ENCODE results near the gene KPNA6.
A peak's percentile ranks its signal among the peaks of the same experiment; 100 is the strongest.

The KPNA6 gene

GRCh38 chr1:32199043-32199716, 91.3 kb downstream of the KPNA6 start:
- H3K9ac ChIP-seq (ENCODE audit: low read length): no peak overlapping the region
- no peak overlapping the region for H3K4me2 ChIP-seq (ENCODE audit: low read depth, low read length)
- H2AFZ ChIP-seq (ENCODE audit: low read length): no peak overlapping the region
- H3K4me1 ChIP-seq (ENCODE audit: low read length): peaks cover 52% of the 10 kb centered on the region
- DNase-seq: no peak
- no peaks in the 10 kb centered on the region for H3K79me2 ChIP-seq (ENCODE audit: low read length)
- peaks cover 3% of the 10 kb centered on the region for H3K36me3 ChIP-seq (replicated peaks; ENCODE audit: insufficient read depth, low read length)
- peaks cover 29% of the 10 kb centered on the region for H3F3A ChIP-seq (ENCODE audit: insufficient read depth, low read length)
- H4K20me1 ChIP-seq (ENCODE audit: insufficient read depth, low read length): peaks cover 22% of the 10 kb centered on the region
- no peak overlapping the region for H3K27ac ChIP-seq (ENCODE audit: low read length)
- no peak overlapping the region for H3K4me3 ChIP-seq (ENCODE audit: low read length)
- TF ChIP-seq EZH2 (optimal IDR thresholded peaks at IDR 0.05; ENCODE audit: low read depth, low read length): no peak
- TF ChIP-seq, protein P1, sequence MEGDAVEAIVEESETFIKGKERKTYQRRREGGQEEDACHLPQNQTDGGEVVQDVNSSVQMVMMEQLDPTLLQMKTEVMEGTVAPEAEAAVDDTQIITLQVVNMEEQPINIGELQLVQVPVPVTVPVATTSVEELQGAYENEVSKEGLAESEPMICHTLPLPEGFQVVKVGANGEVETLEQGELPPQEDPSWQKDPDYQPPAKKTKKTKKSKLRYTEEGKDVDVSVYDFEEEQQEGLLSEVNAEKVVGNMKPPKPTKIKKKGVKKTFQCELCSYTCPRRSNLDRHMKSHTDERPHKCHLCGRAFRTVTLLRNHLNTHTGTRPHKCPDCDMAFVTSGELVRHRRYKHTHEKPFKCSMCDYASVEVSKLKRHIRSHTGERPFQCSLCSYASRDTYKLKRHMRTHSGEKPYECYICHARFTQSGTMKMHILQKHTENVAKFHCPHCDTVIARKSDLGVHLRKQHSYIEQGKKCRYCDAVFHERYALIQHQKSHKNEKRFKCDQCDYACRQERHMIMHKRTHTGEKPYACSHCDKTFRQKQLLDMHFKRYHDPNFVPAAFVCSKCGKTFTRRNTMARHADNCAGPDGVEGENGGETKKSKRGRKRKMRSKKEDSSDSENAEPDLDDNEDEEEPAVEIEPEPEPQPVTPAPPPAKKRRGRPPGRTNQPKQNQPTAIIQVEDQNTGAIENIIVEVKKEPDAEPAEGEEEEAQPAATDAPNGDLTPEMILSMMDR (IDR thresholded peaks at IDR 0.05; ENCODE audit: low read length): no peak
- H3K27me3 ChIP-seq (replicated peaks; ENCODE audit: insufficient read depth, low read length): 0 out of 2 replicates have a peak, but pooled peaks cover 3% of the 10 kb centered on the region
- no peaks in the 10 kb centered on the region for H3K9me2 ChIP-seq (replicated peaks; ENCODE audit: insufficient read depth, low read length)
- H3K9me3 ChIP-seq (replicated peaks; ENCODE audit: insufficient read depth, low read length): no peaks in the 10 kb centered on the region

DNA sequence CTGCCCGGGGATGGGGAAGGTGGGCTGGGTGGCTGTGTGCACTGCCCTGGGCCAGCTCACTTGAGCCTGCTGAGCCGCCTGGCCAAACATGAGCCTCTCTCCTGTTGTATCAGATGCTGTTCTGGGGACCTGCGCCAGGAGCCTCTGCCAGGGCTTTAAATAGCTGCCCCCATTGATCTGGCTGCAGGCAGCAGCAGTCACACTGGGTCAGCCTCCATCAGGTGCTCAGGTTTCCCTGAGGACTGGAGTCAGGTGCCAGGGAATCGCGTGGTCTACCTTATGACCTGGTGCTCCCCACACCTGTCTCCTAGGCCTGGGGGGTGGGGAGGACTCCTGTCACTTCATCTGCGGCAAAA, 91.8 kb downstream of the KPNA6 start:
- H3K9ac ChIP-seq (ENCODE audit: low read length): no peak overlapping the region
- no peak overlapping the region for H3K27ac ChIP-seq (ENCODE audit: low read length)
- peaks cover 22% of the 10 kb centered on the region for H4K20me1 ChIP-seq (ENCODE audit: insufficient read depth, low read length)
- no peak for TF ChIP-seq EZH2phosphoT487 (IDR thresholded peaks at IDR 0.05; ENCODE audit: low read length)
- TF ChIP-seq, protein P1 (IDR thresholded peaks at IDR 0.05; ENCODE audit: low read length): no peak
- no peak for TF ChIP-seq EZH2 (optimal IDR thresholded peaks at IDR 0.05; ENCODE audit: low read depth, low read length)
- H3K9me2 ChIP-seq (replicated peaks; ENCODE audit: insufficient read depth, low read length): no peaks in the 10 kb centered on the region
- no peak overlapping the region for H3K4me2 ChIP-seq (ENCODE audit: low read depth, low read length)
- H3K79me2 ChIP-seq (ENCODE audit: low read length): no peaks in the 10 kb centered on the region
- H3K4me3 ChIP-seq (ENCODE audit: low read length): no peak overlapping the region
- H2AFZ ChIP-seq (ENCODE audit: low read length): no peak overlapping the region
- no peak for DNase-seq
- peaks cover 48% of the 10 kb centered on the region for H3K4me1 ChIP-seq (ENCODE audit: low read length)
- H3K9me3 ChIP-seq (replicated peaks; ENCODE audit: insufficient read depth, low read length): no peaks in the 10 kb centered on the region
- no peaks in the 10 kb centered on the region; the same call in 1 of the 2 replicates for H3K36me3 ChIP-seq (replicated peaks; ENCODE audit: insufficient read depth, low read length)
- H3K27me3 ChIP-seq (replicated peaks; ENCODE audit: insufficient read depth, low read length): 0 out of 2 replicates have a peak, but pooled peaks cover 3% of the 10 kb centered on the region
- H3F3A ChIP-seq (ENCODE audit: insufficient read depth, low read length): peaks cover 27% of the 10 kb centered on the region

DNA sequence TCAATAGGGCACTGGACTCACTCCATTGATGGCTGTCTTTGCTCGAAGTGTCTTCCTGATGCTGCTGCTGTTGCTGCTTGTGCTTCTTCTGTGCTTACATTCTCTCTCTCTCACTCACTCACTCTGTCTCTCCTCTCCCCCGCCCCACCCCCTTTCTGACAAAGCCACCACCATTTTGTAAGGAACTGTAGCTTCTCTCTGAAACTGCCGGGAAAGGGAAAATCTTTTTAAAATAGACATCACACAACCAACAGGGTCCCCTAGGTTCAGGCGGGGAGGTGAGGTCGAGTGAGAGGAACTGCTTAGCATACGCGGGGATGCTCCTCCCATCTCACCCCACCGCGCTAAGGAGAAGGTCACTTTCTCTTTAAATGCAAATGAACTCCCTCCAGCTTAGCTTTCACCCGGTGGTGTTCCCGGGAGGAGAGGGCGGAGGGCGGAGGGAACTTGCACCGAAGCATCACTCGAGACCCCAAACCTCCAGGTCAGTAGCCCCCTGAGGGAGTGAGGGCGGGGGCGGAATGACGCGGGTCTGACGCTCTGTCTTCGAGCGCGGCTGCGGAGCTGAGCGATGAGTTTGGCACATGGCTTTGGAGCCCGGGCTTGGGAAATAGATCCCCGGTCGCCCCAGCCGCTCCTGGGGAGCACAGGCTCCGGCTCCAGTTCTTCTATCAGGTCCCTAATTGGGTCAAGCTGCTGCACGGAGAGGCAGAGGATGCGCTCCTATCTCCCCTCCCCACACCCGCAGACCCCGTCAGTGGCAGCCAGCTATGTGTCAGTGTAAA, 92.6 kb downstream of the KPNA6 start, which contains the start of gene CCDC28B:
Gene CCDC28B, plus strand, starts transcription at position 370 of the 785 bp plus-strand sequence. CDS start 1,341 bp downstream, outside the sequence.
- Histone ChIP-seq H3K9ac (ENCODE audit: low read length) (no peak within 1 kb of the TSS), H3F3A (ENCODE audit: insufficient read depth, low read length) (peaks cover 20% of the 10 kb centered on the region), H3K4me2 (ENCODE audit: low read depth, low read length) (peak within 1 kb of the TSS; percentile 98), H3K27ac (ENCODE audit: low read length) (no peak within 1 kb of the TSS; the same call in 1 of the 2 replicates), H3K79me2 (ENCODE audit: low read length) (no peaks in the 10 kb centered on the region), H2AFZ (ENCODE audit: low read length) (peak within 1 kb of the TSS; percentile 68), H3K9me3 (replicated peaks; ENCODE audit: insufficient read depth, low read length) (no peaks in the 10 kb centered on the region), H3K9me2 (replicated peaks; ENCODE audit: insufficient read depth, low read length) (no peaks in the 10 kb centered on the region), H3K4me1 (ENCODE audit: low read length) (peaks cover 43% of the 10 kb centered on the region), H3K27me3 (replicated peaks; ENCODE audit: insufficient read depth, low read length) (0 out of 2 replicates have a peak, but pooled peaks cover 3% of the 10 kb centered on the region), H4K20me1 (ENCODE audit: insufficient read depth, low read length) (peaks cover 16% of the 10 kb centered on the region), H3K36me3 (replicated peaks; ENCODE audit: insufficient read depth, low read length) (no peaks in the 10 kb centered on the region; the same call in 1 of the 2 replicates), H3K4me3 (ENCODE audit: low read length) (peak within 1 kb of the TSS; percentile 60)
- TF ChIP-seq EZH2 (optimal IDR thresholded peaks at IDR 0.05; ENCODE audit: low read depth, low read length) (no peak), EZH2phosphoT487 (IDR thresholded peaks at IDR 0.05; ENCODE audit: low read length) (no peak)
- TF ChIP-seq, protein P1 (IDR thresholded peaks at IDR 0.05; ENCODE audit: low read length): no peak
- DNase-seq: no peak
